HL-60 (cell line): ENCODE data around the gene TPBGL.

Experiments
- GABPA ChIP-seq: IDR thresholded peaks from 2 replicates; pipeline ENCODE4 v1.6.1; 2012; ENCODE audit warnings: low read depth
- POLR2AphosphoS5 ChIP-seq: IDR thresholded peaks from 2 replicates; pipeline ENCODE4 v1.6.1; 2012; ENCODE audit warnings: low read depth
- REST ChIP-seq: IDR thresholded peaks from 2 replicates; pipeline ENCODE4 v1.6.1; 2012; ENCODE audit warnings: low read depth; ENCODE audit not compliant: insufficient replicate concordance
- SPI1 ChIP-seq: IDR thresholded peaks from 2 replicates; pipeline ENCODE4 v1.6.1; 2012; ENCODE audit warnings: low read depth, mild to moderate bottlenecking, borderline replicate concordance
- TF ChIP-seq, protein P1 (sequence below): IDR thresholded peaks from one replicate; pipeline ENCODE4 v1.5.1; 2011; ENCODE audit warnings: low read length, control low read depth, inconsistent platforms; ENCODE audit not compliant: insufficient read depth

- TF ChIP-seq, protein P1, sequence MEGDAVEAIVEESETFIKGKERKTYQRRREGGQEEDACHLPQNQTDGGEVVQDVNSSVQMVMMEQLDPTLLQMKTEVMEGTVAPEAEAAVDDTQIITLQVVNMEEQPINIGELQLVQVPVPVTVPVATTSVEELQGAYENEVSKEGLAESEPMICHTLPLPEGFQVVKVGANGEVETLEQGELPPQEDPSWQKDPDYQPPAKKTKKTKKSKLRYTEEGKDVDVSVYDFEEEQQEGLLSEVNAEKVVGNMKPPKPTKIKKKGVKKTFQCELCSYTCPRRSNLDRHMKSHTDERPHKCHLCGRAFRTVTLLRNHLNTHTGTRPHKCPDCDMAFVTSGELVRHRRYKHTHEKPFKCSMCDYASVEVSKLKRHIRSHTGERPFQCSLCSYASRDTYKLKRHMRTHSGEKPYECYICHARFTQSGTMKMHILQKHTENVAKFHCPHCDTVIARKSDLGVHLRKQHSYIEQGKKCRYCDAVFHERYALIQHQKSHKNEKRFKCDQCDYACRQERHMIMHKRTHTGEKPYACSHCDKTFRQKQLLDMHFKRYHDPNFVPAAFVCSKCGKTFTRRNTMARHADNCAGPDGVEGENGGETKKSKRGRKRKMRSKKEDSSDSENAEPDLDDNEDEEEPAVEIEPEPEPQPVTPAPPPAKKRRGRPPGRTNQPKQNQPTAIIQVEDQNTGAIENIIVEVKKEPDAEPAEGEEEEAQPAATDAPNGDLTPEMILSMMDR: no peak
- no peak for TF ChIP-seq REST
- no peak for TF ChIP-seq POLR2AphosphoS5
- no peak for TF ChIP-seq SPI1
- TF ChIP-seq GABPA: no peak
Observed at GRCh38 chr11:75254326-75254725, 13.8 kb downstream of the TPBGL start.
